Stimulated activated CD4-positive, alpha-beta T cell treated with anti-CD3 and anti-CD28 coated beads, Interleukin-15, amount 100 ng/mL, for 24 hours (primary cell): ENCODE results near the gene NDNF.

Experiments
- DNase-seq: peaks from one replicate; pipeline ENCODE4 v3.0.0-alpha.2; 2020

The NDNF gene

GRCh38 chr4:121070696-121071639 is 1.4 kb downstream of the NDNF start:
- DNase-seq = peak; percentile 52

GRCh38 chr4:121070274-121070673 is 2.1 kb downstream of the NDNF start:
- DNase-seq = no peak

- DNase-seq = no peak
Measured at GRCh38 chr4:121069430-121069829, 2.9 kb downstream of the NDNF start.

GRCh38 chr4:121064482-121064881 is 7.9 kb downstream of the NDNF start:
- DNase-seq = no peak

GRCh38 chr4:121062521-121062920 is 9.8 kb downstream of the NDNF start:
- DNase-seq = no peak

- no peak for DNase-seq
Measured at GRCh38 chr4:121061861-121062260, 10.5 kb downstream of the NDNF start.

- DNase-seq = no peak
Measured at GRCh38 chr4:121061215-121061614, 11.1 kb downstream of the NDNF start.

- no peak for DNase-seq
Measured at GRCh38 chr4:121057466-121057922, 14.8 kb downstream of the NDNF start.

GRCh38 chr4:121056066-121056465 is 16.3 kb downstream of the NDNF start:
- no peak for DNase-seq

- no peak for DNase-seq
Measured at GRCh38 chr4:121054373-121054772, 18.0 kb downstream of the NDNF start.

- no peak for DNase-seq
Measured at GRCh38 chr4:121053601-121054143, 18.7 kb downstream of the NDNF start.

- DNase-seq = no peak
Measured at GRCh38 chr4:121050300-121050699, 22.0 kb downstream of the NDNF start.

- no peak for DNase-seq
Measured at GRCh38 chr4:121049072-121049599, 23.2 kb downstream of the NDNF start.

GRCh38 chr4:121048165-121048564 is 24.2 kb downstream of the NDNF start:
- no peak for DNase-seq

- DNase-seq = peak; percentile 36
Measured at GRCh38 chr4:121041307-121042090, 30.8 kb downstream of the NDNF start.

- no peak for DNase-seq
Measured at GRCh38 chr4:121034017-121034416, 38.3 kb downstream of the NDNF start.

- DNase-seq = no peak
Measured at GRCh38 chr4:121030711-121031110, 41.6 kb downstream of the NDNF start.

- no peak for DNase-seq
Measured at GRCh38 chr4:121030131-121030530, 42.2 kb downstream of the NDNF start.

GRCh38 chr4:121026034-121026433 is 46.3 kb downstream of the NDNF start:
- DNase-seq = no peak

- no peak for DNase-seq
Measured at GRCh38 chr4:121025540-121025939, 46.8 kb downstream of the NDNF start.

GRCh38 chr4:121018543-121018942 is 53.8 kb downstream of the NDNF start:
- no peak for DNase-seq

- DNase-seq = no peak
Measured at GRCh38 chr4:121016611-121017010, 55.7 kb downstream of the NDNF start.

GRCh38 chr4:121015421-121015820 is 56.9 kb downstream of the NDNF start:
- no peak for DNase-seq
